GM12892 (cell line): ENCODE results near the gene ARIH2.

Experiments
- POLR2A ChIP-seq: IDR thresholded peaks from 2 replicates; pipeline ENCODE4 v1.6.1; 2011; ENCODE audit warnings: low read depth, low read length, control low read depth
- POLR2AphosphoS5 ChIP-seq: IDR thresholded peaks from 2 replicates; pipeline ENCODE4 v1.6.1; 2011; ENCODE audit warnings: low read depth, low read length, control low read depth

- peak; percentile 62 for TF ChIP-seq POLR2A
- no peak; the same call in 1 of the 2 replicates for TF ChIP-seq POLR2AphosphoS5
Observed at GRCh38 chr3:49013738-49014660, 95.4 kb downstream of the ARIH2 start.
